ENCODE data around the gene ANP32B.

DNA sequence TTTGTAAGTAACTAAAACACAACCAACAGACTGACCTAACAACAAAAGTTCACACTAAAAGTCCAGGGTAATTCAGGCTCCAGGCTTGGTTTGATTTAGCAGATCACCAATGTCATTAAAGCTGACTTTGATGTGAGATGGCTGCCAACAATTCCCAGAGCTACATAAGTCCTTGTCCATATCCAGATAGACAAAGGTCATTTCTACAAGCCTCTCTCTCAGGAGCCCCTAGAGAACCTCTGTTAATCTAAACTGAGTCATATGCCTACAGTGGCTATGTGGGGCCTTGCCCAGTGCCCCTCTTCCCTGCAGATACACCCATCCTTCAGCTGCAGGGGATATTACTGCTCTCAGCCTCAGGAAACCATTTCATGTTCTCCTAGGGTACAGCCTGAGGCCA is 18.2 kb upstream of the ANP32B start:
- TF ChIP-seq POLR2AphosphoS5 (IDR thresholded peaks at IDR 0.05) (no peak), POLR2A (IDR thresholded peaks at IDR 0.05) (no peak)
- TF ChIP-seq, protein P1, sequence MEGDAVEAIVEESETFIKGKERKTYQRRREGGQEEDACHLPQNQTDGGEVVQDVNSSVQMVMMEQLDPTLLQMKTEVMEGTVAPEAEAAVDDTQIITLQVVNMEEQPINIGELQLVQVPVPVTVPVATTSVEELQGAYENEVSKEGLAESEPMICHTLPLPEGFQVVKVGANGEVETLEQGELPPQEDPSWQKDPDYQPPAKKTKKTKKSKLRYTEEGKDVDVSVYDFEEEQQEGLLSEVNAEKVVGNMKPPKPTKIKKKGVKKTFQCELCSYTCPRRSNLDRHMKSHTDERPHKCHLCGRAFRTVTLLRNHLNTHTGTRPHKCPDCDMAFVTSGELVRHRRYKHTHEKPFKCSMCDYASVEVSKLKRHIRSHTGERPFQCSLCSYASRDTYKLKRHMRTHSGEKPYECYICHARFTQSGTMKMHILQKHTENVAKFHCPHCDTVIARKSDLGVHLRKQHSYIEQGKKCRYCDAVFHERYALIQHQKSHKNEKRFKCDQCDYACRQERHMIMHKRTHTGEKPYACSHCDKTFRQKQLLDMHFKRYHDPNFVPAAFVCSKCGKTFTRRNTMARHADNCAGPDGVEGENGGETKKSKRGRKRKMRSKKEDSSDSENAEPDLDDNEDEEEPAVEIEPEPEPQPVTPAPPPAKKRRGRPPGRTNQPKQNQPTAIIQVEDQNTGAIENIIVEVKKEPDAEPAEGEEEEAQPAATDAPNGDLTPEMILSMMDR (IDR thresholded peaks at IDR 0.05), result no peak
